GM21576 (cell line): ENCODE results near the gene TMEM63B.
"Not testable (repeated sequence)": the region's sequence is repeated elsewhere in the genome, so short reads cannot be mapped to it uniquely, and the experiment has no call there.

Experiments used
- ATAC-seq: cut with Tn5 transposase; IDR thresholded peaks from one replicate; pipeline ENCODE4 v1.9.1; 2021; ENCODE audit warnings: mild to moderate bottlenecking, moderate library complexity; ENCODE audit not compliant: unreplicated experiment

TMEM63B gene

GRCh38 chr6:44093750-44094402 lies 33.5 kb upstream of the TMEM63B start:
- no peak for ATAC-seq

- no peak for ATAC-seq
Observed at GRCh38 chr6:44094403-44095242, 32.7 kb upstream of the TMEM63B start.

DNA sequence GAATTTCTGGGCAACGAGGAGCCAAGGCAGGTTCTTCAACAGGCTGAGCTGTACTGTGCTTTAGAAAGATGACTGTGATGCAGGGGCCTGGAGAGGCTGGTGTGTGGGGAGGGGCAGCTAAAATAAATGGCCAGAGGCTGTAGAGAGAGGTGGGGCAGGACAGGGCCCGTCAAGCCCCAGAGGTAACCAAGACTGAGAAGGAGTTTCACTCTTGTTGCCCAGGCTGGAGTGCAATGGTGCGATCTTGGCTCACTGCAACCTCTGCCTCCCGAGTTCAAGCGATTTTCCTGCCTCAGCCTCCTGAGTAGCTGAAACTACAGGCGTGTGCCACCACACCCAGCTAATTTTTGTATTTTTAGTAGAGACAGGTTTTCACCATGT lies 32.1 kb upstream of the TMEM63B start:
- ATAC-seq: not testable (repeated sequence)

GRCh38 chr6:44096612-44097011 lies 30.7 kb upstream of the TMEM63B start:
- ATAC-seq: peak; percentile 62

GRCh38 chr6:44097782-44098317 lies 29.5 kb upstream of the TMEM63B start:
- ATAC-seq: no peak

GRCh38 chr6:44099192-44099591 lies 28.2 kb upstream of the TMEM63B start:
- ATAC-seq: no peak

GRCh38 chr6:44100088-44100550 lies 27.2 kb upstream of the TMEM63B start:
- no peak for ATAC-seq

DNA sequence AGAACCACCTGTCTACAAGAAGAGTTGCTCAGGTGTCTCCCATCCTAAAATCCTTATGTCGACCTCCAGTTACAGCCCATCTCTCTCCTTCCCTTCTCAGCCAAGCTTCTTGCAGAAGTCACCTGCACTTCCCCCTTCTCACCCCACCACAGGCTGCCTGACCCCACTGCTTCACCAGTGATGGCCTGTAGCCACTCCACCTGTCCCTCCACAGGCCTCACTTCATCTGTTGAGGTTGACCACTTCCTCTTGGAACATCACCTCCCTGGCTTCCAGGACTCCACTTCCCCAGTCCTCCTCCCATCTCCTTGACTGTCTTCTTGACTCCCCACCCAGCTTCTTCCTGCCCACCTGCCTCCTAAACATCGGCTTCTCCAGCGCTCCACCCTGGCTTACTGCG lies 25.5 kb upstream of the TMEM63B start:
- ATAC-seq: no peak

DNA sequence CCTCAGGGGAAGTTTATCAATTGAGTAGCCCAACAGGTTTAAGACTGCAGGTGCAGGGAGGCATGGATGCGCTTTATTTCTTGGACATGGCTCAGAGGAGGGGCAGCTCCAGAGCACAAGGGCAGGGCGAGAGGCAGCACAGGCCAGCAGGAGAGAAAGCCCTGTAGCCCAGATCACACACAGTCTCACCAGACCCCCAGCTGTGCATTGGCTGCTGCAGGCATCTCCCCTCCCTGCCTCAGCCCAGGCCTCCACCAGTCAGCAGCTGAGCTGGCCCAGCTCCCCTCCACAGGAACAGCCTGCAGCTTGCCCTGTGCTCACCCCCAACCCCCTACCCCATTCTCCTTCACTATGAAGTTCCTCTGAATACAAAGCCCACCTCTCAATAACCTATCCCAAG lies 24.8 kb upstream of the TMEM63B start:
- ATAC-seq: no peak

DNA sequence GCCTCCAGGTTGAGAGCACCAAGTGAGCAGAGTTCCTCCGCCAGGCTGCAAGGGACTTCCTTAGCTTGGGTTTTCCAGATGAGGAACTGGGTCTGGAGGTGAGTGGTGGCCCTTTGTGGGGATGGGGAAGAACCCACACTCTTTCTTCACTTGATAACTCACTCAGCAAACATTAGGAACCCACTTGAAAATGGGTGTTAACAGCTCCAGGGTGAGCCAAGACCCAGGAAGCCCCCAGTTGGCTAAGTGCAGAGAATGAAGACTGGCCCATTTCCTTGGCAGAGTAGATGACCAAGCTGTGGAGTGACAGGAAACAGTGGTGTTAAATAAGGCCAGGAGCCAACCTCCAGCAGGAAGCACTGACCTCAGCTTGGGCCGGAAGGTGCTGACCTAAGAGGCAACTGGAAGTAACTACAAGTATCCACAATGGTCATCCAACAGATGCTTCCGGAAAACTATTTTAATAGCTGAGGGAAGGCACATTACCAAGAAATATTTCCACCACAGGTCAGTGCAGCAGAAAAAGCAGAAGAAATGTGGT lies 22.8 kb upstream of the TMEM63B start:
- ATAC-seq: no peak

DNA sequence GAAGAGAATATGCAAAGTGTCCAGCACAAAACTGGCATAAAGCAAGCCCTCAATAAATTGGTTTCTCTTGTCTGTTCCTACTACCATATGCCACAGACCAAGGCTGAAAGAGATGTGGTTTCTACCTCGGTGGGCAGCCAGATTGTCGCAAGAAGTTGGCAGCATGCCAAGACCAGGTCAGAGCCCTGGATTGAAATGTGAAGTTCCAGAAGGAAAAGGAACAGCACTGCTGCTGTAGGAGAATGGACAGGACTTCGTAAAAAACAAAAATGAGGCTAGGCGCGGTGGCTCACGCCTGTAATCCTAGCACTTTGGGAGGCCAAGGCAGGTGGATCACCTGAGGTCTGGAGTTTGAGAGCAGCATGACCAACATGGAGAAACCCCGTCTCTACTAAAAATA lies 22.2 kb upstream of the TMEM63B start:
- ATAC-seq: no peak

DNA sequence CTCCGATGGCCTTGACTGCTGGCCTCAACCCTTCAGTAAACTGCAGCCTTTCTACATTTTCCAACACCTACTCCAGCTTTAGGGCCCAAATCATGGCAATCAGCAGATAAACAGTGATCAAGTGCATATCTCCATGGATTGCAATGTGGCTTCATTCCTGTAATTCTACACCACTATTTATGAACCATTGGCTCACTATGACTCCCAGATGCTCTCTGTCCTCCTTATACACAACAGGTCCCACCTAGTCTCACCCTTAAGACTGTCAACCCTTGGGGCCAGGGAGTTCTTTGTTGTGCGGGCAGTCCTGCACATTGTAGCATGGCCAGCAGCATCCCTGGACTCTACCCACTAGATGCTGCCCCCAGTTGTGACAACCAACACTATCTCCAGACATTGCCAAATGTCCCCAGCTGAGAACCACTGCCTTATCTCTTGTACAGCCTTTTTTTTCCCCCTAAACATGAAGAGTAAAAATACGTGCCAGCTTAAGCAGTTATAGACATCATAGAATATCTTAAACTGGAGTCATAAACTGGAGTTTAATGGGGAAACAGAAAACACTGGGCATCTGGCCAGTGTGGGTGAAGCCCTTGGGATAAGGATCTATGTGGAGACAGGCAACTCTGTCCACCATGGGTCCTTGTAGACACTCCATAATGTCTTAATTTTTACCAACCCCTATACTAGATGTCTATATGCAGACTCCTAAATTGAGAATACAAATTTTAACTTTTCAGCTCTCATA lies 21.2 kb upstream of the TMEM63B start:
- no peak for ATAC-seq

DNA sequence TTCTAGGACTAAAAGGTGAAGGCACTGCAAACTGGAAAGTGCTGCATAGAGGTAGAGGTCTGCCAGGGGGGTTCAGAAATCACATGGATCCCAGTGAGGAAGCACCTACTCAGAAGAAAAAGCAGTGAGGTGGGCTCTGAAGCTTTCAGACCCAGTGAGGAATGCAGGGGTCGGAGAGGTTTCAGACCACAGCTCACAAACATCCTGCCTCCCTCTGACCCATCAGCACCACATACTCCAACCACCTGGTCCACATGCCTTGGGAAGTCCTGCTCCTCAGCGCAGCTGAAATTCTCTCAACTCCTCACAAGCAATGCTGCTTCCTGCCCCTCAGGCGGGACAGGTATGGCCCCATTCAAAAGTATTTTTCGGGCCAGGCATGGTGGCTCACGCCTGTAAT lies 20.3 kb upstream of the TMEM63B start:
- no peak for ATAC-seq

DNA sequence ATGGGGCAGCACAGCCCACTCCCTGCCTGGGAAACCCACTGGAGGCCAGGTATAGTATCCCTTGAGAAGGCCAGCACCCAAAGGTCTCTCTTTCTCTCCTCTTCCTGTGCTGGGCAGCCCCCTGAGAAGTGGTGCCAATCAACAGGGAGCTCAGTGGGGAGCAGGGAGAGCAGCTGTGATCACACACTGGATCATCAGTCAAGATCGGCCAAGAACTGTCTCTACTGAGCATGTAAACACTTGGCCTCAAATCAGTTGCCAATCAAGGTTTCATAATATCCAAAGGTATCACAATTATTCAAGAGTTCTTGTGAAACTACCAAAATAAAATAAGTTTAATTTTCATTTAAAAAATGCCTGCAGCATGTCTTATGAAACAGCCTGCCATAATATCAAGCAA lies 18.9 kb upstream of the TMEM63B start:
- no peak for ATAC-seq

DNA sequence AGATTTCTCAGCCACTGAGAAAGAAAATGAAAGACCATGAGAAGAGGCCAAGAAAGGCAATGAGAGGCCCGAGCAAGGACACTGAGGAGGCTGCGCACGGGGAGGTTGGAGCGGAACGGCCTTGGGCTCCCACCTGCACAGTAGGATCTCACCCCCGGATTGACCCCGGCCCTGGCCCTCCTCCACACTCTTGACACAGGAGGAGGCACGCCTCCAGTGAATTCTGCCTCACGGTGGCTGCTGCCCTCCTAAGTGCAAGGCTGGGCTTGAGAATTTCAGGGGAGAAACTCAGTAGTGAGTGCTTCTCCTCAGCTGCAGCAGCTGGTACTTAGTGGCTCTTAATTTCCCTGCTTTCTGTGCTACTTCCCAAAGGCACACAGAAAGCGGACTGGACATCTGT lies 18.1 kb upstream of the TMEM63B start:
- no peak for ATAC-seq

DNA sequence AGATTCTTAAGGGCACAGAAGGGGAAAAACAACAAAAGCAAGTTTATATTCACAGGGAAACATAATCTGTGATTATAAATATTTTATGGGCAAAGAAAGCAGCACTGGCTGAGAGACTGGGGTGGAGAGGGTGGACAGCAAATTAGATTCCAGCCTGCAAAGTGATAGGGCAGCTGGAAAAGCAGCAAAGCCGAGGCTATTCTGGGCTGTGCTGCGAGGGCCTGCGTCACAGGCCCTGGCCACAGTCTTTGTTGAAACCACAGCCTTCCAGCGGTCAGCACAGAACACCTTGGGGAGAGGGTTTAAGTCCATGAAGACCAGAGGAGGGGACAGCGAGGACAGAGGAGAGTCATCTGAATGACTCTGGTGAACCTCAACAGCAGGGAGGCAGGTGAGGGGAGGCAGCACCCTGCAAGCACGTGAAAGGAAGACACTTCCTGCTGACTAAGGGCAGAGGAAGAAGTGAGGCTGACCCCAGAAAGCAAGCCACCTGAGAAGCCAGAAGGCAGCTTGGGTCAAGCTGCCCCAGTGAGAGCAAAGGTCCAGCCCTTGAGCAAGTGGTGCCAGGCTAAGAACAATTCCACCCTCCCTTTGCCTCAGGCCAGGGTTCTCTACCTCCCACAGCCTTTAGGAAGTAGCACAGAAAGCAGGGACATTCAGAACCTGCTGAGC lies 17.2 kb upstream of the TMEM63B start:
- ATAC-seq: no peak

DNA sequence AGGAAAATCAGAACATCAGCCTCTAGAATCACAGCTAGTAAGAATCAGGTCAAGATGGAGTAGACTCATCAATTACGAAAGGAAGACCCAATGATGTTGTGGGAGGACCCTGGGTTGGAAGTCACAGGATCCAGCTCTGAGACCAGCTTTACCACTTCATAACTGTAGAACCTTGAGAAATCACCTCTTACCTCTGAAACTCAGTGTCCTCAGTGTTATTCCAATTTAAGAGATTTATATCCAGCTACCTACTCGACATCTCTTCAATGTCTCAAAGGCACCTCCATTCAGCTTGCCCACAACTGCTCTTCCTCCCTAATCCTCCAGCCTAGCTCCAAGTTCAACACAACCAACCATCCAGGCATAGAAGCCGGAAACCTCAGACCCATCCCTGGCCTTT lies 16.4 kb upstream of the TMEM63B start:
- ATAC-seq: no peak

GRCh38 chr6:44111434-44112417 lies 15.6 kb upstream of the TMEM63B start:
- ATAC-seq: no peak

GRCh38 chr6:44113414-44113813 lies 13.9 kb upstream of the TMEM63B start:
- no peak for ATAC-seq
